CD14-positive monocyte (primary cell): ENCODE data around the gene KRTAP5-5. TPM values are rescaled to one million over a fixed set of nuclear protein-coding genes. Genes with fewer than 3 reads are reported as not detected.

Experiments used
- DNase-seq, 3 donors: peaks; one replicate each; pipeline ENCODE4 v3.0.0-alpha.2; 2011 to 2022
- H2AFZ ChIP-seq: 2 replicates; pipeline ENCODE4 v1.6.0; 2012; ENCODE audit warnings: mild to moderate bottlenecking, low read depth, low read length, inconsistent platforms; ENCODE audit not compliant: insufficient read depth, poor library complexity, severe bottlenecking
- H3K27ac ChIP-seq, 2 donors: 1 replicate in 1 of 2; 2 replicates in 1 of 2; pipeline ENCODE4 v1.5.1; 2012 to 2013; ENCODE audit warnings: low read length in 2 of 2, control low read depth in 1 of 2, inconsistent platforms in 1 of 2, low read depth in 1 of 2, mild to moderate bottlenecking in 1 of 2
- H3K27me3 ChIP-seq, 2 donors: one replicate each; pipeline versions ENCODE4 v1.6.0 to v1.6.1; 2011 to 2013; ENCODE audit warnings: low read length in 2 of 2; ENCODE audit not compliant: control insufficient read depth in 2 of 2, insufficient read depth in 2 of 2
- H3K36me3 ChIP-seq, 2 donors: replicated peaks in 1 of 2; 1 replicate in 1 of 2; 2 replicates in 1 of 2; pipeline versions ENCODE4 v1.5.1 to v1.6.1; 2012 to 2013; ENCODE audit warnings: low read length in 2 of 2, control low read depth in 1 of 2, inconsistent platforms in 1 of 2, mild to moderate bottlenecking in 1 of 2; ENCODE audit not compliant: insufficient read depth in 2 of 2, control insufficient read depth in 1 of 2
- H3K4me1 ChIP-seq, 2 donors: 1 replicate in 1 of 2; 2 replicates in 1 of 2; pipeline versions ENCODE4 v1.5.1 to v1.6.1; 2012 to 2013; ENCODE audit warnings: low read length in 2 of 2, control low read depth in 1 of 2, inconsistent platforms in 1 of 2, mild to moderate bottlenecking in 1 of 2, moderate library complexity in 1 of 2; ENCODE audit not compliant: insufficient read depth in 2 of 2, control insufficient read depth in 1 of 2
- H3K4me2 ChIP-seq: replicated peaks from 2 replicates; pipeline ENCODE3; 2012; ENCODE audit warnings: low read length, moderate library complexity, mild to moderate bottlenecking; ENCODE audit not compliant: poor library complexity, severe bottlenecking; ENCODE audit errors: extremely low read depth
- H3K4me3 ChIP-seq, 3 experiments: fragments of 200-600 bp in 1 of 3; sonication (generic) in 1 of 3; replicated peaks in 1 of 3; 1 replicate in 2 of 3; 2 replicates in 1 of 3; pipeline ENCODE4 v1.5.1; 2011 to 2013; ENCODE audit warnings: low read length in 3 of 3, mild to moderate bottlenecking in 3 of 3, control low read depth in 2 of 3, low read depth in 2 of 3, inconsistent platforms in 1 of 3, moderate library complexity in 1 of 3
- H3K79me2 ChIP-seq: 2 replicates; pipeline ENCODE4 v1.6.0; 2012; ENCODE audit warnings: mild to moderate bottlenecking, control low read depth, inconsistent platforms, low read length, moderate library complexity; ENCODE audit not compliant: insufficient read depth
- H3K9ac ChIP-seq: 2 replicates; pipeline ENCODE4 v1.6.0; 2017; ENCODE audit warnings: low read length, mild to moderate bottlenecking; ENCODE audit not compliant: insufficient read depth, poor library complexity, severe bottlenecking
- H3K9me3 ChIP-seq, 2 donors: replicated peaks in 1 of 2; 1 replicate in 1 of 2; 2 replicates in 1 of 2; pipeline versions ENCODE4 v1.5.1 to v1.6.1; 2012 to 2013; ENCODE audit warnings: low read length in 2 of 2, control low read depth in 1 of 2; ENCODE audit not compliant: control insufficient read depth in 1 of 2, insufficient read depth in 1 of 2
- H4K20me1 ChIP-seq: 2 replicates; pipeline ENCODE4 v1.6.0; 2012; ENCODE audit warnings: mild to moderate bottlenecking, low read length, control low read depth, moderate library complexity; ENCODE audit not compliant: insufficient read depth
- H3K27ac Mint-ChIP-seq, 7 donors: one replicate each; pipeline ENCODE4 v1.8.0; 2020; ENCODE audit warnings: mild to moderate bottlenecking in 7 of 7, mixed read lengths in 7 of 7, moderate library complexity in 6 of 7, inconsistent platforms in 2 of 7
- H3K27me3 Mint-ChIP-seq, 3 donors: one replicate each; pipeline ENCODE4 v1.8.0; 2021 to 2022; ENCODE audit warnings: low read depth in 3 of 3, mild to moderate bottlenecking in 3 of 3, mixed read lengths in 3 of 3, moderate library complexity in 3 of 3, inconsistent platforms in 1 of 3
- H3K36me3 Mint-ChIP-seq, 2 donors: one replicate each; pipeline ENCODE4 v1.8.0; 2020; ENCODE audit warnings: mixed read lengths in 2 of 2, inconsistent platforms in 1 of 2, mild to moderate bottlenecking in 1 of 2
- H3K4me1 Mint-ChIP-seq: one replicate; pipeline ENCODE4 v1.8.0; 2020; ENCODE audit warnings: mild to moderate bottlenecking, mixed read lengths
- H3K4me3 Mint-ChIP-seq, 2 donors: one replicate each; pipeline ENCODE4 v1.8.0; 2020; ENCODE audit warnings: mild to moderate bottlenecking in 2 of 2, mixed read lengths in 2 of 2, moderate library complexity in 1 of 2
- H3K9me3 Mint-ChIP-seq, 7 donors: one replicate each; pipeline ENCODE4 v1.8.0; 2020 to 2022; ENCODE audit warnings: mixed read lengths in 7 of 7, mild to moderate bottlenecking in 6 of 7, moderate library complexity in 6 of 7, inconsistent platforms in 2 of 7
- WGBS: methylation state at CpG from one replicate; pipeline ENCODE4 v1.1.5; 2013; ENCODE audit warnings: missing lambda C conversion rate; ENCODE audit not compliant: insufficient coverage; 5-methylcytosine and 5-hydroxymethylcytosine counted together
- intact Hi-C, 2 donors: fragments of 100-400 bp; cut with micrococcal nuclease; formaldehyde crosslinking; loops; one replicate each; pipeline versions ENCODE4 v1.15.0 to v1.15.1; 2023
- polyA plus RNA-seq, 3 donors: library from polyadenylated mRNA; depleted of rRNA in 1 of 3; unstranded in 2 of 3; stranded (reverse) in 1 of 3; fragments of 300-500 nt in 2 of 3; fragments of >200 nt in 1 of 3; fragmentation: Illumina TruSeq in 2 of 3; gene quantifications; 1 replicate in 2 of 3; 2 replicates in 1 of 3; pipeline ENCODE4 v1.2.3, GENCODE V29; 2012 to 2021
- TF ChIP-seq, protein P1 (sequence below): fragments of 200-600 bp; IDR thresholded peaks from one replicate; pipeline ENCODE4 v1.8.0; 2022; ENCODE audit warnings: antibody characterized with exemption, mild to moderate bottlenecking

Gene KRTAP5-5
- polyA plus RNA-seq, 3 donors = not detected

- Mint-ChIP-seq H3K4me1 (no peaks in the 10 kb centered on the region), H3K4me3 (no peak overlapping the region), H3K27ac (no peak overlapping the region), H3K9me3 (no peaks in the 10 kb centered on the region), H3K36me3 (no peaks in the 10 kb centered on the region), H3K27me3 (peaks cover 8 to 36% (median 29%) of the 10 kb centered on the region in 3 donors)
- no peak overlapping the region for H3K4me2 ChIP-seq
- H3K4me3 ChIP-seq = no peak overlapping the region
- no peaks in the 10 kb centered on the region for H3K79me2 ChIP-seq
- H3K27ac ChIP-seq = no peak overlapping the region
- WGBS = 95% methylated on average over 12 of the region's 19 CpGs
- H3K9ac ChIP-seq = no peak overlapping the region
- intact Hi-C loops = no loop called here
- H3K27me3 ChIP-seq = no peaks in the 10 kb centered on the region
- TF ChIP-seq, protein P1, sequence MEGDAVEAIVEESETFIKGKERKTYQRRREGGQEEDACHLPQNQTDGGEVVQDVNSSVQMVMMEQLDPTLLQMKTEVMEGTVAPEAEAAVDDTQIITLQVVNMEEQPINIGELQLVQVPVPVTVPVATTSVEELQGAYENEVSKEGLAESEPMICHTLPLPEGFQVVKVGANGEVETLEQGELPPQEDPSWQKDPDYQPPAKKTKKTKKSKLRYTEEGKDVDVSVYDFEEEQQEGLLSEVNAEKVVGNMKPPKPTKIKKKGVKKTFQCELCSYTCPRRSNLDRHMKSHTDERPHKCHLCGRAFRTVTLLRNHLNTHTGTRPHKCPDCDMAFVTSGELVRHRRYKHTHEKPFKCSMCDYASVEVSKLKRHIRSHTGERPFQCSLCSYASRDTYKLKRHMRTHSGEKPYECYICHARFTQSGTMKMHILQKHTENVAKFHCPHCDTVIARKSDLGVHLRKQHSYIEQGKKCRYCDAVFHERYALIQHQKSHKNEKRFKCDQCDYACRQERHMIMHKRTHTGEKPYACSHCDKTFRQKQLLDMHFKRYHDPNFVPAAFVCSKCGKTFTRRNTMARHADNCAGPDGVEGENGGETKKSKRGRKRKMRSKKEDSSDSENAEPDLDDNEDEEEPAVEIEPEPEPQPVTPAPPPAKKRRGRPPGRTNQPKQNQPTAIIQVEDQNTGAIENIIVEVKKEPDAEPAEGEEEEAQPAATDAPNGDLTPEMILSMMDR = no peak
- no peak for DNase-seq
- no peak overlapping the region for H2AFZ ChIP-seq
- H3K36me3 ChIP-seq = no peaks in the 10 kb centered on the region
- H3K4me1 ChIP-seq = no peaks in the 10 kb centered on the region
- H3K9me3 ChIP-seq = no peaks in the 10 kb centered on the region
- H4K20me1 ChIP-seq = no peaks in the 10 kb centered on the region
These were observed 6.8 kb downstream of the KRTAP5-5 start for GRCh38 chr11:1636291-1636950.

DNA sequence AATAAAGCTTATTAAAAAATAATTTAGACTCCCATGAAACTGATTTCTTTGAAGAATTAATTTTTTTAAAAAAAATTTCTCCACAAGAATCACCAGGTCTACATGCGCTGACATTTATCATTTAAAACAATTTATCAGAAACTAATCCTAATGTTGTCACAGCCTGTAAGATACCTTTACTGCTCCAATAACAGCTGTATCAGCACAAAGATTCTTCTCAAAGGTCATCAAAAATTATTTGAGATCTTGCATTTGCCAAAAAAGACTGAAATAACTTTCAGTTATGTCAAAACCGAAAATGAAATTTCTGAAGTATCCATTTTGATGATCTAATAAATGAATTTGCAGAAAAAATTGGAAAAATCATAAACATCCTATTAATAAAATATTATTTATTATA is 8.1 kb downstream of the KRTAP5-5 start:
- no peak overlapping the region for H3K27ac ChIP-seq
- no peak for DNase-seq
- no peaks in the 10 kb centered on the region for H3K4me1 ChIP-seq
- H3K9me3 ChIP-seq = no peaks in the 10 kb centered on the region
- no peak overlapping the region for H2AFZ ChIP-seq
- no peaks in the 10 kb centered on the region for H3K36me3 Mint-ChIP-seq
- peaks cover 7 to 37% (median 26%) of the 10 kb centered on the region in 3 donors for H3K27me3 Mint-ChIP-seq
- H3K4me3 Mint-ChIP-seq = no peak overlapping the region
- H3K9me3 Mint-ChIP-seq = no peaks in the 10 kb centered on the region
- TF ChIP-seq, protein P1 = no peak
- H3K4me2 ChIP-seq = no peak overlapping the region
- H3K36me3 ChIP-seq = no peaks in the 10 kb centered on the region
- no peaks in the 10 kb centered on the region for H4K20me1 ChIP-seq
- intact Hi-C loops = no loop called here
- 100% methylated on average over 1 of the region's 2 CpGs for WGBS
- no peak overlapping the region for H3K27ac Mint-ChIP-seq
- no peaks in the 10 kb centered on the region for H3K27me3 ChIP-seq
- H3K9ac ChIP-seq = no peak overlapping the region
- no peaks in the 10 kb centered on the region for H3K79me2 ChIP-seq
- H3K4me1 Mint-ChIP-seq = no peaks in the 10 kb centered on the region
- no peak overlapping the region for H3K4me3 ChIP-seq
